Neural cell (in vitro differentiated cells): ENCODE results near the gene GABRG3.

Experiments used
- CTCF ChIP-seq: fragments of 450-650 bp; IDR thresholded peaks from 2 replicates; pipeline ENCODE4 v1.5.1; 2014; ENCODE audit warnings: antibody characterized with exemption, mild to moderate bottlenecking, moderate library complexity; ENCODE audit not compliant: poor library complexity, severe bottlenecking
- EP300 ChIP-seq: fragments of 450-650 bp; conservative IDR thresholded peaks from 2 replicates; pipeline ENCODE4 v1.6.1; 2014; ENCODE audit warnings: antibody characterized with exemption, mild to moderate bottlenecking, moderate library complexity; ENCODE audit not compliant: poor library complexity, severe bottlenecking
- EZH2 ChIP-seq: fragments of 200-600, 300-800 bp; shearing (Covaris generic), sonication (generic); IDR thresholded peaks from 2 replicates; pipeline ENCODE4 v1.6.1; 2014; ENCODE audit warnings: antibody characterized with exemption, low read length, borderline replicate concordance, mild to moderate bottlenecking; ENCODE audit not compliant: insufficient read depth, poor library complexity, severe bottlenecking
- POLR2AphosphoS5 ChIP-seq: IDR thresholded peaks from 2 replicates; pipeline ENCODE4 v1.6.1; 2012
- RAD21 ChIP-seq: fragments of 450-650 bp; conservative IDR thresholded peaks from 2 replicates; pipeline ENCODE4 v1.6.1; 2014; ENCODE audit warnings: antibody characterized with exemption, mild to moderate bottlenecking, moderate library complexity
- REST ChIP-seq: IDR thresholded peaks from 2 replicates; pipeline ENCODE4 v1.6.1; 2012; ENCODE audit warnings: borderline replicate concordance
- SMC3 ChIP-seq: fragments of 450-650 bp; conservative IDR thresholded peaks from 2 replicates; pipeline ENCODE4 v1.6.1; 2014; ENCODE audit warnings: antibody characterized with exemption, mild to moderate bottlenecking, moderate library complexity; ENCODE audit not compliant: poor library complexity
- TAF1 ChIP-seq: IDR thresholded peaks from 2 replicates; pipeline ENCODE4 v1.6.1; 2012; ENCODE audit warnings: low read depth

- TF ChIP-seq CTCF, result no peak
- no peak for TF ChIP-seq EZH2
- TF ChIP-seq SMC3, result no peak
- TF ChIP-seq RAD21, result no peak
- TF ChIP-seq EP300, result no peak
- no peak for TF ChIP-seq TAF1
- TF ChIP-seq REST, result no peak
- TF ChIP-seq POLR2AphosphoS5, result no peak
Observed at GRCh38 chr15:27222479-27222878, 251.5 kb downstream of the GABRG3 start.
